Activated effector memory CD4-positive, alpha-beta T cell treated with anti-CD3 and anti-CD28 coated beads, Interleukin-2, amount 50 U/mL, for 16 hours (primary cell): ENCODE results near the gene TOR1AIP2.

Source experiments
- DNase-seq: peaks from one replicate; pipeline ENCODE4 v3.0.0-alpha.2; 2020

The TOR1AIP2 gene

GRCh38 chr1:179877586-179878265 lies at the start of gene TOR1AIP2:
Gene TOR1AIP2, minus strand, starts transcription at chr1:179877803. Its CDS starts 25,138 bp downstream, at chr1:179852665.
- DNase-seq = peak; percentile 96

DNA sequence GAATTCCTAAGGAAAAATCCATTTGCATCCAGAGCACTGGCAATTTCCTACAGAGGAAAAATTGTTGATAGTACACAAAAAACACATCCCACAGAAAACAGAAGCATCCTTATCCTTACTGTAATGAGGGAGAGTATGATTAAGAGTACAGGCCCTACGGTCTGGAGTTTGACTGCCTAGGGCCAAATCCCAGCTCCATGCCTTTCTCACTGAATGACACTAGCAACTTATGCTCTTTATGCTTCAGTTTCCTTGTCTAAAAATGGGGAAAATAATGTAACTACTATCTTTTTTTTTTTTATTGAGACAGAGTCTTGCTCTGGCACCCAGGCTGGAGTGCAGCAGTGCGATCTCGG lies 49.2 kb upstream of the TOR1AIP2 start:
- no peak for DNase-seq

GRCh38 chr1:179925922-179926849 lies 48.6 kb upstream of the TOR1AIP2 start:
- DNase-seq = no peak

DNA sequence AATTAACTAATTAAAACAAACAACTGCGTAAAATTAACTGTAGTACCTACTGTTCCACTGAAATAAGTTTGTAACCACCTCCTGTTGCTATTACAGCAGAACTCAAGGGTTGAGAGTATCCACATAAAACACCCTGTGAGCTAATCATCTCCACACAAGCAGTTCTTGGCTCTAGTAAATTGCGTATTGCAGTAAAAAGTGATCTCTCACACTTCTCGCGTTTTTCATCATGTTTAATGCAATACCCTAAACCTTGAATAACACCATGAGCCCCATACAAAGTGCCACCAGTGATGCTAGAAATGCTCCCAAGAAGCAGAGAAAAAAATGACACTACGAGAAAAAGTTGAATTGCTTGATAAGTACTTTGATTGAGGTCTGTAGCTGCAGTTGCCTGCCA lies 47.7 kb upstream of the TOR1AIP2 start:
- no peak for DNase-seq

- no peak for DNase-seq
Observed at GRCh38 chr1:179924268-179924667, 46.7 kb upstream of the TOR1AIP2 start.

- DNase-seq = no peak
Observed at GRCh38 chr1:179923029-179923428, 45.4 kb upstream of the TOR1AIP2 start.

DNA sequence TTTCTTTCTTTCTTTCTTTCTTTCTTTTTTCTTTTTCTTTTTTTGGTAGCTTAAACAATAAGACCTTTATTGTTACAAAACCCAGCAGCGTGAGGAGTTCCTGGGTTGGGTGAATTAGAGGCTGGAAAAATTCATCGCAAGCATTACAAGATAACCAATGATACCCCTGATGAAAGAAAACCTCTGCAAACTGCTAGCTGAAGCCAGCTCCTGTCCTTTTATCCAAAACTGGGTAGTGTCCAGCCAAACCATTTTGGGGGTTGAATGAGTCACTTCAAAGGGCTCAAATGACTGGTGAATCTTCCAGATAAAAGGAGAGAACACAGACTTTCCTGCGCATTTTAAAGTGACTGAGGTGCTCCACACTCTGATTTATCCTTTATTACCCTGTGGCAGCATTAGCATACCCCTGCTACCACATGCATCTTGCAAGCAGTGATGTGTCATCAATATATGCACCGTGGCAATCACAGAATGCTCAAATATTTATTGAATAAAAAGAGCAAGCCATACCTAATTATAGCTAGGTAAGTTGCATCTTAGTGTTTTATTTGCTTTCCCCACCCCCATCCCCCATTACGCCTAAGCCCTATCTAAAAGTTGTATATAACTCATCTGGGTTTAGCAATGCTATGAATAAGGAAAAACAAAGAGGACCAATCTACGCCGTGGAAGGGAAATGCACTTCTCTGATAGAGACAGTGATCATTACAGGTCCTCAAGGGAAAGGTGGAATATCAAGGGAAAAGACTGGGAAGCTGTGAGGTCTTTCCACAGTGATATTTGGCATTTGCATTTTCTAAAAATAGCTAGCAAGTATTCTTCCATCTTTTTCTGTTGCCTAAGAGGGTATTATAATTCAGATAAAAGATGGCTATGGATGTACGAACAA lies 44.6 kb upstream of the TOR1AIP2 start:
- no peak for DNase-seq

DNA sequence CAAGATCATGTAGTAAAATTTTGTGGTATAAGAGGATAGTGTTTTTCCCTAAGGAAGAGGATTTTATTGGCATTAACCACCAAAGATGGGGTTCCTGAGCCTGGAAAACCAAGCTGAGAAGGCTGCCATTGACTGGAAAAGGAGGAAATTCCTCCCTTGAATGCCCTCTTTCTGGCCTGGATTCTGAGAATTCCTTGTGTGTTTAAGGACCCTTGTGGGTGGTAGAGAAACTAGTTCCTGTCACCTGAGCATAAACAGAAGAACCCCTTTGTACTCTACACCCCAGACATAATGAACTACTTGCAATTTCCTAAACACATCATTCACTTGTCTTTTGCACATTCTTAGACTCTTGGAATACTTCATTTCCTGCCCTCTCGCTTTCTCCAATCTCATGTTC lies 43.9 kb upstream of the TOR1AIP2 start:
- DNase-seq = no peak

DNA sequence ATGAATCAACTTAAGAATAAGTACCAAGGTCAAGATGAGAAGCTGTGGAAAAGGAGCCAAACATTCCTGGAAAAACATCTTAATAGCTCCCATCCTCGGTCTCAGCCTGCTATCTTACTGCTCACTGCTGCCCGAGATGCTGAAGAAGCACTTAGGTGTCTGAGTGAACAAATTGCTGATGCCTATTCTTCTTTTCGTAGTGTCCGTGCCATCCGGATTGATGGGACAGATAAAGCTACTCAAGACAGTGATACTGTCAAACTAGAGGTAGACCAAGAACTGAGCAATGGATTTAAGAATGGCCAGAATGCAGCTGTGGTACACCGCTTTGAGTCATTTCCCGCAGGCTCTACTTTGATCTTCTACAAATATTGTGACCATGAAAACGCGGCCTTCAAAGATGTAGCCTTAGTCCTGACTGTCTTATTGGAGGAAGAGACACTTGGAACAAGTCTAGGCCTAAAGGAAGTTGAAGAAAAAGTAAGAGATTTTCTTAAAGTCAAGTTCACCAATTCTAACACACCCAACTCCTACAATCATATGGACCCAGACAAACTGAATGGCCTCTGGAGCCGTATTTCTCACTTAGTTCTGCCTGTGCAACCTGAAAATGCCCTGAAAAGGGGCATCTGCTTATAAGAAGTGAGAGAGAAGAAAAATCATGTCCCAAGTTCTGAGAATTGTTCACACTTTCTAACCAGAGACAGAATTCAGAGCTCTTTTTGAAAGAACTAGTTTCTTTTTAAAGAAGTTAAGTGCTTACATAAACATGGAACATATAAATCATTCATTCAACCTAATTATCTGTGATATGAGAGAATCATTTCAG lies 40.2 kb upstream of the TOR1AIP2 start:
- no peak for DNase-seq

GRCh38 chr1:179911812-179912211 lies 34.2 kb upstream of the TOR1AIP2 start:
- no peak for DNase-seq

DNA sequence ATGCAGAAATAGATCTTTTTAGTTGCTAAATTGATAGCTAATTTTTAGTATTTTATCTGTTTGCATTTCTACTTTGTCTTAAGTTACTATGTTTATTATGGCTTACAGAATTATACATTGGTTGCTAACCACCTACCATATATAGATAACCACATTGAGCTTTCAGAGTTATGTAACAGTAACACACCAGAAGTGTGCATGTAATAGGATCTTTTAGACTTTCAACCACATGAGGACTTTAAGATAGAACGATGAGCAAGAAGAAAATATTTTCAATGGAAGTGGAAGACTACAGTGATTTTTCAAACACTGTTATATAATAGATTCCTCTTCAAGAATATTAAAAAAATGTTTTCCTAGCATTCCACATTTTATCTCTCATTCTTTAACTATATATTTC lies 33.3 kb upstream of the TOR1AIP2 start:
- no peak for DNase-seq

DNA sequence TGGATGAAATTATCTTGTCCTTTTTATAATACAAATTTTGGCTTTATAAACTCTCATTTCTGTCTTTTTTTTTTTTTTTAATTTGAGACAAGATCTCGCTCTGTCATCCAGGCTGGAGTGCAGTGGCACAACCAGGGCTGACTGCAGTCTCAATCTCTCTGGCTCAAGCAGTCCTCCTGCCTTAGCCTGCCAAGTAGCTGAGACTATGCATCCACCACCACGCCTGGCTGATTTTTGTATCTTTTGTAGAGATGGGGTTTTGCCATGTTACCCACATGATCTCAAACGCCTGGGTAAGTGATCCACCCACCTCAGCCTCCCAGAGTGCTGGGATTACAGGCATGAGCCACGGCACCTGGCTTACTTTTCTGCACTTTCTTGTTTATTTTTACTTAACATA lies 12.0 kb upstream of the TOR1AIP2 start:
- no peak for DNase-seq

DNA sequence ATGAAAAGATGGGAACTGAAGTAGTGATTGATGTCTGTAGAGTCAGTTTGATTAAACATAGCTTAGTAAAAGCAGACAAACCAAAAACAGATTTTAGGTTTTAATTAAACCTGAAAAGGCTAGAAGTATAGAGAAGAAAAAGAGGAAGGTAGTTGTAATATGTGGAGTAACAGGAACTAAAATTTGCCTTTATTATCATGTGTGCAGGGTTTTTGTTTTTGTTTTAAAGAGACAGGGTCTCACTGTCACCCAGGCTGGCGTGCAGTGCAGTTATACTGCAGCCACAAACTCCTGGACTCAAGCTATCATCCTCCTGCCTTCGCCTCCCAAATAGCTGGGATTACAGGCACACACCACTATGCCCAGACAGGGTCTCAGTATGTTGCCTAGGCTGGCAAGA lies 10.5 kb upstream of the TOR1AIP2 start:
- no peak for DNase-seq

DNA sequence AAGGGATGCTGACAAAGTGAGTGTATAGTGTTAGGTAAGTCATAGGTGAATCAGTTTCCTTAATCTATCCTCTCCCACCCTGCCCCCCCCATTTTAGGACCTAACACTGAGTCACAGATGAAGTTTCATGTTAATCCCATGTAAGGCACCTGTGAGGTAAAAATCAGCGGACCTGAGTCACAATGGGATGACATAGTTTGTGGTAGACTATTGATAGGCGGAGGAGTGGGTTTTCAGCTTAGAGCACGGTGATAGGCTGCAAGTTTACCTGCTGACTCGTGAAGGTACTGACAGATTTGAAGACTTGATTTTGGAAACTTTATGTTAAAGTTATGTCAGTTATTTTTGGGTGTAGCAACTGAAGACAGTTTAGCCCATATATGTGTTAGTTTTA lies 6.1 kb upstream of the TOR1AIP2 start:
- DNase-seq = peak; percentile 83

DNA sequence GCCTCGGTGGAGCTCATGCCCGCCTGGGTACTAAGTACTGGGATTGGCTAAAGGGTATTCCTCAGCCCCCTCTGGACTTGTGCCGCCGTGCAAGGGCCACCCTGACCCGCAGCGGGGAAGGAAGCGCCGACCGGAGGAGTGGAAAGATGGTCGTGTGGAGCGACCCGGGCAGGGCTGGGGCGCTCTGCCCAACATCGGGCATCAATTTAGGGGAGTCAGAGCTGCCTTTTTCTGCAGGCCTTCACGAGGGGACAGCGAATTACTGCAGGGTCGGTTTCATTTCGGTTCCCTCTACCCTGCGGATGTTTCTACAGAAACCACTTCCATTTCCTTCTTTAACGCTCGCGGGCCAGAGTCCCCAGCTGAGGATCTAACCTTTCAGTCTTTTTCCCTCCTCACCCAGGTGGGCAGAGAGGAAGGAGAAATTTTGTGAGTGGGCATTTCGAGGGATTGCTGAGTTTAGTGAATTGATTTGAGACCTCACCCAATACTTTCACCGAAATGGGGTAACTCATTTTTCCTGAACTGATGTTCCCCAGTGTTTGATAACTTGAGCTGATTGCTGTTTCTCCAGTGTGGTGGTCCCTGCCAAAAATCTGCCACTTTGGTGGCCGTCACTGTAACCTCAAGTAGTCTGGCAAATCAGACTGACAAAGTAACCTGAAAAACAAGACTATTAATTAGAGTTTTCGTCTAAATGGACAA lies 5.6 kb upstream of the TOR1AIP2 start:
- no peak for DNase-seq

DNA sequence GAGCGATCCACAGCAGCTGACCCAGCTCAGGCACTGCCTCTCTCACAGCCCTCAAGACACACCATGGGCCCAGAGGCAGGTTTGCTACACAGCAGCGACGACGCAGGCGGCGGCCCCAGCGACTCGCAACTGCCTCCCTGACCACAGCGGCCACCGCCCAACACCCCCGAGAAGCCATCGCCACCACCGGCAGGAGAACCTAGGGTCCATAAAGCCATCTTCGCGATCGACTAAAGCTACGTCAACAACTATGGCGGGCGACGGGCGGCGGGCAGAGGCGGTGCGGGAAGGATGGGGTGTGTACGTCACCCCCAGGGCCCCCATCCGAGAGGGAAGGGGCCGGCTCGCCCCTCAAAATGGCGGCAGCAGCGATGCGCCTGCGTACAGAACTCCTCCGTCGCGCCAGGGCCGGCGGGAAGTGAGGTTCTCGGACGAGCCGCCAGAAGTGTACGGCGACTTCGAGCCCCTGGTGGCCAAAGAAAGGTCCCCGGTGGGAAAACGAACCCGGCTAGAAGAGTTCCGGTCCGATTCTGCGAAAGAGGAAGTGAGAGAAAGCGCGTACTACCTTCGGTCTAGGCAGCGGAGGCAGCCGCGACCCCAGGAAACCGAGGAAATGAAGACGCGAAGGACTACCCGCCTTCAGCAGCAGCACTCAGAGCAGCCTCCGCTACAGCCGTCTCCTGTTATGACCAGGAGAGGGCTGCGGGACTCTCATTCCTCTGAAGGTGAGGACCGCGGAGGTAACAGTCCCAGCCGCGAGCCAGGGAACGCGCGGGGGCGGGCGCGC lies 4.8 kb upstream of the TOR1AIP2 start, which contains the start of gene TOR1AIP1:
Gene TOR1AIP1 (plus strand): TSS at position 33 of the 787 bp plus-strand sequence. CDS start 218 bp downstream, at position 251.
- DNase-seq = peak; percentile 99

DNA sequence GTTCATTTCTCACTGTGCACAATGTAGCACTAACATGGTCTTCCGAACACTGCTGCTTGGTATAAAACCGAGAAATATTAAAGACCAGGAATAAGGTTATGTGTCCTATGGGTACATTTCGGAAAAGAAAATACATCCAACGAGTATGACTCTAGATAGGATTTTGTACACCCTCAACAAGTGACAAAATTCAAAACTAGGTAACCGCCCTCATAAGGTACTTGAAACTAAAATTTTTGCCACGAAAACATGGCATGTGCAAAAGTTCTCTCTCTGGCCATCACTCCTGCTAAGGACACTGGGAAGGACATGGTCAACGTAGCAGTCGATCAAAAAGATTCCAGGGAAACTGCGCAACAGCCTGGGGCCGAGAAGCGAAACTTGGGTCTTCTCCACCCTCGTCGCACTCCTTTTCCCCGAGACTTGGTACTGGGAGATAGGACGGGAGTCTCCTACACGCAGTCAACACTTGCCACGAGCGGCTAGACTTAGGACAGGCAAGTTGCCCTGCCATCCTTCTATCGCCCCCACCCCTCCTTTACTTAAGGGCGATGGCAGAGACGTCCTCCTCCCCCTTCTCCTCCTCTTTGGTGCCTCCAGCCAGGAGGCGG lies 4.1 kb upstream of the TOR1AIP2 start:
- DNase-seq = no peak

DNA sequence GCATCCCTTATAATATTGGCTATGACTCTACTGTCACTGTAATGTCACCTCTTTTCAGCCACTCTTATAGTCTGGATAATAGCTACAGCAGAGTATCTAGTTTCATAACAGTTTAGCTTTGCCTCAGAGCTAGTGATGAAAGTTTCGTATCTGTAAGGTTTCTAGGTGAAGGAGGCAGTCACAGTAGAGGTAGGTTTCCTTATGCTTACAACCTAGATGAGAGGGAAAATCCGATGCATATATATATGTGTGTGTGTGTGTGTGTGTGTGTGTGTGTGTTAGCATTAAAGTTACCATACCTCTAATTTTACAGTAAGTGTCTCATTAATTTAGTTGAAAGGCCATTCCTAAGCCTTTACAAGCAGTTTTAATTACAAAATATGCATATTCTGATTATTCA lies 2.2 kb upstream of the TOR1AIP2 start:
- no peak for DNase-seq

DNA sequence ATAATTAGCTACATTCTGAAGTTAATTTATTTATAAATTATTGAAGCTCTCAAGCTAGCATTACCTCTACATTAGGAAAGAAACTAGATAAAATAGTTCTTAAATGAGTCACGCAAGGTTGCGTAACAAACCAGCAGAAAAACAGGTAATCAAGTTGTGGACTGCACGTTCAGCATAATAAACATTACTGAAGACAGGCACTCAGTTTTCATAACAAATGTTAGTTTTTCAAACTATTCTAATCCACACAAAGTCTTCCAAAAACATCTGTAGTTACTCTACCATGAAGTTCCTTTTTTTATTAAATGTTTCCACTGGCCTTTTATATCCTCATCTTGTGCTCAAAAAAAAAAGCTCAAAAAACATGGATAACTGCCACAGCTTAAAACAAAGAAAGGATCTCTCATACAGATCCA lies 1.3 kb downstream of the TOR1AIP2 start:
- no peak for DNase-seq

DNA sequence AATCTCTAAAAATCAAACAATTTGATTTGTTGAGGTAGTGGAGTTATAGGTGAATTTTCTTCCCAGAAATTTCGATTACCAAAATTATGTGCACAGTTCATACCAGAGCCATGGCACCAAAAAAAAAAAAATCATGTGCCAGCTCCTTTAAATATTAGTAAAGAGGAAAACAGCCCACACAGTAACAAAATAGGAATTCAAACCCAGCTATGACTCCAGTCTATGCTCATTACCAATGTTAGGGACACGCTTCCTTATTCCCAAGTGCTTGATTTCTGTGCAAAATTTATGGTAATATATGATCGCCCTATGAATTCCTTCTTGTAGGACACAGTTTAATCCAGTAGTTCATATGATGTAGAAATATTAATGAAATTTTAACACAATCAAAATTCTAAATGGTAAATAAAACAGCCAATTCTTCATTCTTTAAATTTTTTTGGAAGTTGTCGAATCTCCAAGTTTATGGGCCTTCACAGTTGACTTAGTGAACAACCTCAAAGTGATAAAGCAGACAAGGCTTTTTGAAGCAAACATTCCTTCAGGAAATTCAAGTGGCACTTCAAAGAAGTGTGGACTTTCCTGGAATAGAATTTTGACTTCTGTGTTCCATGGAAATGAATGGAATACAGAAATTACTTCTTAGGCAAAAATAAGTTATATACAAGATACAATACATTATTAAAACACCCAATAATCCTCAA lies 1.9 kb downstream of the TOR1AIP2 start:
- DNase-seq = no peak
